DND-41 (cell line): ENCODE data around the gene DISC1.
"Not testable (repeated sequence)": the region's sequence is repeated elsewhere in the genome, so short reads cannot be mapped to it uniquely, and the experiment has no call there.

Experiments used
- ATAC-seq: fragments of 200-7000 bp; cut with Tn5 transposase; 3 replicates; pipeline ENCODE4 v1.9.1; 2021; ENCODE audit warnings: low read depth; ENCODE audit not compliant: insufficient read depth
- DNase-seq: peaks from one replicate; pipeline ENCODE4 v3.0.0-alpha.2; 2020
- H2AFZ ChIP-seq: 2 replicates; pipeline ENCODE4 v1.6.0; 2012; ENCODE audit warnings: low read depth, low read length
- H3K27ac ChIP-seq: 2 replicates; pipeline ENCODE4 v1.5.1; 2012; ENCODE audit warnings: low read length, inconsistent platforms
- H3K27me3 ChIP-seq: fragments of 200-600 bp; sonication (generic); 2 replicates; pipeline ENCODE4 v1.6.0; 2012; ENCODE audit warnings: low read length, mild to moderate bottlenecking, inconsistent platforms; ENCODE audit not compliant: insufficient read depth, poor library complexity
- H3K36me3 ChIP-seq: 2 replicates; pipeline ENCODE4 v1.5.1; 2012; ENCODE audit warnings: low read length, inconsistent platforms; ENCODE audit not compliant: insufficient read depth
- H3K4me1 ChIP-seq: 2 replicates; pipeline ENCODE4 v1.5.1; 2012; ENCODE audit warnings: mild to moderate bottlenecking, low read length; ENCODE audit not compliant: insufficient read depth
- H3K4me2 ChIP-seq: 2 replicates; pipeline ENCODE4 v1.6.0; 2012; ENCODE audit warnings: mild to moderate bottlenecking, moderate library complexity, low read length, inconsistent platforms; ENCODE audit not compliant: insufficient read depth
- H3K4me3 ChIP-seq, 2 experiments: fragments of 200-600 bp in 1 of 2; shearing (Covaris generic) in 1 of 2; 2 replicates each; pipeline ENCODE4 v1.5.1; 2012 to 2016; ENCODE audit warnings: inconsistent platforms in 2 of 2, low read length in 2 of 2, mild to moderate bottlenecking in 2 of 2, low read depth in 1 of 2, moderate library complexity in 1 of 2
- H3K79me2 ChIP-seq: 2 replicates; pipeline ENCODE4 v1.6.0; 2012; ENCODE audit warnings: low read length, inconsistent platforms; ENCODE audit not compliant: insufficient read depth
- H3K9ac ChIP-seq: 2 replicates; pipeline ENCODE4 v1.6.0; 2012; ENCODE audit warnings: low read depth, mild to moderate bottlenecking, inconsistent platforms, low read length, moderate library complexity
- H3K9me3 ChIP-seq: 2 replicates; pipeline ENCODE4 v1.5.1; 2012; ENCODE audit warnings: low read length, moderate library complexity, mild to moderate bottlenecking, inconsistent platforms; ENCODE audit not compliant: insufficient read depth, severe bottlenecking
- H4K20me1 ChIP-seq: 2 replicates; pipeline ENCODE4 v1.6.0; 2012; ENCODE audit warnings: low read length; ENCODE audit not compliant: insufficient read depth
- EZH2 ChIP-seq: IDR thresholded peaks from 3 replicates; pipeline ENCODE4 v1.6.1; 2012; ENCODE audit warnings: borderline replicate concordance, low read depth, mild to moderate bottlenecking, moderate library complexity, low read length, inconsistent platforms; ENCODE audit not compliant: severe bottlenecking
- TF ChIP-seq, protein P1 (sequence below): IDR thresholded peaks from 2 replicates; pipeline ENCODE4 v1.5.1; 2012; ENCODE audit warnings: borderline replicate concordance, low read length, moderate library complexity, mild to moderate bottlenecking; ENCODE audit not compliant: poor library complexity, severe bottlenecking; ENCODE audit errors: extremely low read depth

The DISC1 gene

DNA sequence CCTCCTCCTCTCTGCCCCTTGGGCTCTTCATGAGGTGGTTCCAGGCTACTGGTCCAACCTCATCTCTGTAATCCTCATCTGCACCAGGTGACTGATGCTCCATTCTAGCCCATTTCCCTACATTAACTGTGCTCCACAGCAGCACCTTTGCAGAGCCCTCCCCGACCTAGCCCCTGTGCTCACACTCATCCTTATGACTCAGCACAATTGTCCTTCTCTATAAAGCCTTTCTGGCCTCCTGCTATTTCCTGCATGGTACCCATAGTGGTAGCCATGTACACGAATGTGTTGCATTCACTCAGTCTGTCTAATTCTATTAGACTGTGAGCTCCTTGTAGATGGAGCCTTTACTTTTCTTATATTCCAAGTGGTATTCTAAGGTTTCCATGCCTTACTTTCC is 339.0 kb downstream of the DISC1 start:
- Histone ChIP-seq H3K9me3 (no peaks in the 10 kb centered on the region), H2AFZ (no peak overlapping the region), H3K27ac (no peak overlapping the region), H3K4me2 (no peak overlapping the region), H3K4me3 (no peak overlapping the region), H3K9ac (no peak overlapping the region), H3K27me3 (no peaks in the 10 kb centered on the region), H3K4me1 (no peaks in the 10 kb centered on the region), H4K20me1 (no peaks in the 10 kb centered on the region), H3K79me2 (no peaks in the 10 kb centered on the region), H3K36me3 (no peaks in the 10 kb centered on the region)
- no peak for TF ChIP-seq EZH2
- TF ChIP-seq, protein P1, sequence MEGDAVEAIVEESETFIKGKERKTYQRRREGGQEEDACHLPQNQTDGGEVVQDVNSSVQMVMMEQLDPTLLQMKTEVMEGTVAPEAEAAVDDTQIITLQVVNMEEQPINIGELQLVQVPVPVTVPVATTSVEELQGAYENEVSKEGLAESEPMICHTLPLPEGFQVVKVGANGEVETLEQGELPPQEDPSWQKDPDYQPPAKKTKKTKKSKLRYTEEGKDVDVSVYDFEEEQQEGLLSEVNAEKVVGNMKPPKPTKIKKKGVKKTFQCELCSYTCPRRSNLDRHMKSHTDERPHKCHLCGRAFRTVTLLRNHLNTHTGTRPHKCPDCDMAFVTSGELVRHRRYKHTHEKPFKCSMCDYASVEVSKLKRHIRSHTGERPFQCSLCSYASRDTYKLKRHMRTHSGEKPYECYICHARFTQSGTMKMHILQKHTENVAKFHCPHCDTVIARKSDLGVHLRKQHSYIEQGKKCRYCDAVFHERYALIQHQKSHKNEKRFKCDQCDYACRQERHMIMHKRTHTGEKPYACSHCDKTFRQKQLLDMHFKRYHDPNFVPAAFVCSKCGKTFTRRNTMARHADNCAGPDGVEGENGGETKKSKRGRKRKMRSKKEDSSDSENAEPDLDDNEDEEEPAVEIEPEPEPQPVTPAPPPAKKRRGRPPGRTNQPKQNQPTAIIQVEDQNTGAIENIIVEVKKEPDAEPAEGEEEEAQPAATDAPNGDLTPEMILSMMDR = no peak
- ATAC-seq (no peak), DNase-seq (no peak)

DNA sequence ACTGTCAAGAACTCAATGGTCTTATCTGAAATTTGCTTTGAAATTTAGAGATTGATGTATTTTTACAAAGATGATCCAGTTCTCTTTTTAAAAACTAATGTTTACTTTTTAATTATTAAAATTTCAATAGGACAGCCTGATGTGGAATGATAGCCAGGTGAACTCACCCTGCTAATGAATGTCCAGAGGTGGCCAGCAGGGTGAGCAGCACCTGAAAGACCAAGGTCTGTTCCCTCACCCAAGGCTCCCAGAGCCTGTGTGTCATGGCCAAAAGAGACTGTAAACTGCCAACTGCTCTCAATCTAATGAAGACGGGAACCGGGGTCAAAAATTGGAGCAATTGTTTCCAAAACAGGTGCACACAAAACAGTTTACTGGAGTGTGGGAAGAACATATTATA is 340.4 kb downstream of the DISC1 start:
- Histone ChIP-seq H3K4me1 (no peaks in the 10 kb centered on the region), H3K4me3 (no peak overlapping the region), H3K9ac (no peak overlapping the region), H3K9me3 (no peaks in the 10 kb centered on the region), H3K4me2 (no peak overlapping the region), H3K79me2 (no peaks in the 10 kb centered on the region), H3K27me3 (no peaks in the 10 kb centered on the region), H3K36me3 (no peaks in the 10 kb centered on the region), H4K20me1 (no peaks in the 10 kb centered on the region), H3K27ac (no peak overlapping the region), H2AFZ (no peak overlapping the region)
- ATAC-seq = no peak
- TF ChIP-seq, protein P1 = no peak
- TF ChIP-seq EZH2 = no peak
- DNase-seq = no peak

DNA sequence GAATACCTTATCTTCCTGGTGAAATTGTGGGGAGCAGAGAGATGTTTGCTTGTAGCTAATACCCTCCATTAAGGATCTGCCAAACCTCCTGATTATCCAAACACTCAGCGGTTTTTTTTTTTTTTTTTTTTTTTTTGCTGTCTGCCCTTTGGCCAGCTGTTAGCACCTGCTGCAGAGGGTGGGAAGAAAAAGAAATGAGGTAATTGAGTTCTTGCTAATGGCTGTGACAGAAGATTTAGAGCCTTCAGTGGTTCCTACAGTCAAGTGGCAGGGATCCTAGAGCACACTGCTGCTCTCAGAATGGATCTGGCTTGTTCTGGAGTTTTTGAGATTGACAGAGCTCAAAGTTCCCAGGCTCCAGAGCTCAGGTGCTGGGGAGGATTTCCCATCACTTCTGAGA is 342.5 kb downstream of the DISC1 start:
- no peaks in the 10 kb centered on the region for H4K20me1 ChIP-seq
- H3K9me3 ChIP-seq = no peaks in the 10 kb centered on the region
- H3K4me1 ChIP-seq = no peaks in the 10 kb centered on the region
- H3K36me3 ChIP-seq = no peaks in the 10 kb centered on the region
- DNase-seq (no peak), ATAC-seq (no peak)
- no peaks in the 10 kb centered on the region for H3K27me3 ChIP-seq
- H2AFZ ChIP-seq = no peak overlapping the region
- TF ChIP-seq, protein P1 = no peak
- no peak for TF ChIP-seq EZH2
- H3K4me3 ChIP-seq = no peak overlapping the region
- no peak overlapping the region for H3K9ac ChIP-seq
- H3K27ac ChIP-seq = no peak overlapping the region
- no peak overlapping the region for H3K4me2 ChIP-seq
- no peaks in the 10 kb centered on the region for H3K79me2 ChIP-seq

DNA sequence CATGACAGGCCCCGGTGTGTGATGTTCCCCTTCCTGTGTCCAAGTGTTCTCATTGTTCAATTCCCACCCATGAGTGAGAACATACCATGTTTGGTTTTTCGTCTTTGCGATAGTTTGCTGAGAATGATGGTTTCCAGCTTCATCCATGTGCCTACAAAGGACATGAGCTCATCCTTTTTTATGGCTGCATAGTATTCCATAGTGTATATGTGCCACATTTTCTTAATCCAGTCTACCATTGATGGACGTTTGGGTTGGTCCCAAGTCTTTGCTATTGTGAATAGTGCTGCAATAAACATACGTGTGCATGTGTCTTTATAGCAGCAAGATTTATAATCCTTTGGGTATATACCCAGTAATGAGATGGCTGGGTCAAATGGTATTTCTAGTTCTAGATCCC is 343.2 kb downstream of the DISC1 start:
- not testable (repeated sequence) for H3K4me3 ChIP-seq, H3K36me3 ChIP-seq, H3K9me3 ChIP-seq, H3K79me2 ChIP-seq, ATAC-seq, H3K27me3 ChIP-seq, H2AFZ ChIP-seq, H3K9ac ChIP-seq, H4K20me1 ChIP-seq, H3K4me1 ChIP-seq, DNase-seq, H3K4me2 ChIP-seq, H3K27ac ChIP-seq
